Panc1 (cell line): Measurements from ENCODE around the gene CEP104. TPM values are rescaled to one million over a fixed set of nuclear protein-coding genes. Genes with fewer than 3 reads are reported as not detected.
A peak's percentile ranks its signal among the peaks of the same experiment; 100 is the strongest.

ENCODE experiments used
- ATAC-seq: fragments of 200-7000 bp; cut with Tn5 transposase; 2 replicates; pipeline ENCODE4 v1.9.1; 2020; ENCODE audit warnings: mild to moderate bottlenecking, moderate library complexity
- BruUV-seq: library from RNA; stranded (reverse); fragments of 400-500 nt; replicated peaks from 2 replicates; lab custom pipeline; 2021; lab: Mats Ljungman, UMichigan
- CTCF ChIA-PET: fragments of 300-600 bp; sonication (Branson Sonifier 250); formaldehyde crosslinking; loops from one replicate; lab custom pipeline; 2022; ENCODE audit warnings: antibody characterized with exemption; lab: Charles Lee
- POLR2A ChIA-PET: fragments of 300-600 bp; sonication (Branson Sonifier 250); formaldehyde crosslinking; loops from one replicate; lab custom pipeline; 2022; ENCODE audit warnings: antibody characterized with exemption; lab: Charles Lee
- DNase-seq: peaks from one replicate; pipeline ENCODE4 v3.0.0-alpha.2; 2010; ENCODE audit warnings: low read depth, low spot score
- H3K27ac ChIP-seq: 2 replicates; pipeline ENCODE4 v1.5.1; 2011; ENCODE audit warnings: mild to moderate bottlenecking, low read length, inconsistent platforms
- H3K27me3 ChIP-seq: fragments of 200-500 bp; sonication (Bioruptor generic); 2 replicates; pipeline ENCODE4 v1.6.0; 2014; ENCODE audit warnings: low read length, inconsistent platforms; ENCODE audit not compliant: control insufficient read depth, insufficient read depth
- H3K36me3 ChIP-seq: fragments of 200-500 bp; sonication (Bioruptor generic); 2 replicates; pipeline ENCODE4 v1.5.1; 2014; ENCODE audit warnings: inconsistent platforms, mild to moderate bottlenecking, low read length, moderate library complexity; ENCODE audit not compliant: control insufficient read depth, insufficient read depth
- H3K4me1 ChIP-seq: 2 replicates; pipeline ENCODE4 v1.5.1; 2011; ENCODE audit warnings: inconsistent platforms, mild to moderate bottlenecking, low read length, moderate library complexity; ENCODE audit not compliant: control insufficient read depth, insufficient read depth
- H3K4me3 ChIP-seq, 2 experiments: 2 replicates each; pipeline ENCODE4 v1.5.1; 2011 to 2012; ENCODE audit warnings: low read depth in 2 of 2, low read length in 2 of 2, mild to moderate bottlenecking in 2 of 2, inconsistent platforms in 1 of 2, moderate library complexity in 1 of 2
- H3K9me3 ChIP-seq: fragments of 200-500 bp; sonication (Bioruptor generic); 2 replicates; pipeline ENCODE4 v1.5.1; 2014; ENCODE audit warnings: low read depth, mild to moderate bottlenecking, inconsistent platforms, low read length, moderate library complexity; ENCODE audit not compliant: control insufficient read depth, insufficient read depth
- POLR2AphosphoS5 ChIP-seq: IDR thresholded peaks from 2 replicates; pipeline ENCODE4 v1.6.1; 2012; ENCODE audit warnings: mild to moderate bottlenecking, low read depth, low read length, moderate library complexity
- SIN3A ChIP-seq: IDR thresholded peaks from 2 replicates; pipeline ENCODE4 v1.6.1; 2012; ENCODE audit warnings: low read depth, mild to moderate bottlenecking, low read length, moderate library complexity, borderline replicate concordance; ENCODE audit not compliant: insufficient read depth
- TCF7L2 ChIP-seq: IDR thresholded peaks from 2 replicates; pipeline ENCODE4 v1.6.1; 2011; ENCODE audit warnings: mild to moderate bottlenecking, low read depth, low read length, inconsistent platforms
- in situ Hi-C: cut with HindIII; loops from 2 replicates; pipeline ENCODE4 v1.10.0; 2016; ENCODE audit warnings: low sequenced_read_pairs, low pct_unique_long_range_greater_than_20kb
- intact Hi-C: fragments of 100-400 bp; cut with micrococcal nuclease; formaldehyde crosslinking; loops from one replicate; pipeline ENCODE4 v1.10.0; 2022; ENCODE audit not compliant: unreplicated experiment
- total RNA-seq: library from RNA; stranded (reverse); gene quantifications from one replicate; pipeline ENCODE4 v1.2.1, GENCODE V29; 2021; ENCODE audit not compliant: unreplicated experiment
- TF ChIP-seq, protein P1 (sequence below), 2 experiments: IDR thresholded peaks; 2 replicates each; pipeline ENCODE4 v1.6.1; 2011 to 2012; ENCODE audit warnings: low read depth in 2 of 2, control low read depth in 1 of 2, low read length in 1 of 2, mild to moderate bottlenecking in 1 of 2, moderate library complexity in 1 of 2; ENCODE audit not compliant: insufficient read depth in 1 of 2
- TF ChIP-seq, protein P2 (sequence below): fragments of 450-650 bp; IDR thresholded peaks from 2 replicates; pipeline ENCODE4 v1.5.1; 2017; ENCODE audit warnings: mild to moderate bottlenecking

The CEP104 gene
- total RNA-seq, 1 experiment from 2014 or later, result 52.0 TPM

DNA sequence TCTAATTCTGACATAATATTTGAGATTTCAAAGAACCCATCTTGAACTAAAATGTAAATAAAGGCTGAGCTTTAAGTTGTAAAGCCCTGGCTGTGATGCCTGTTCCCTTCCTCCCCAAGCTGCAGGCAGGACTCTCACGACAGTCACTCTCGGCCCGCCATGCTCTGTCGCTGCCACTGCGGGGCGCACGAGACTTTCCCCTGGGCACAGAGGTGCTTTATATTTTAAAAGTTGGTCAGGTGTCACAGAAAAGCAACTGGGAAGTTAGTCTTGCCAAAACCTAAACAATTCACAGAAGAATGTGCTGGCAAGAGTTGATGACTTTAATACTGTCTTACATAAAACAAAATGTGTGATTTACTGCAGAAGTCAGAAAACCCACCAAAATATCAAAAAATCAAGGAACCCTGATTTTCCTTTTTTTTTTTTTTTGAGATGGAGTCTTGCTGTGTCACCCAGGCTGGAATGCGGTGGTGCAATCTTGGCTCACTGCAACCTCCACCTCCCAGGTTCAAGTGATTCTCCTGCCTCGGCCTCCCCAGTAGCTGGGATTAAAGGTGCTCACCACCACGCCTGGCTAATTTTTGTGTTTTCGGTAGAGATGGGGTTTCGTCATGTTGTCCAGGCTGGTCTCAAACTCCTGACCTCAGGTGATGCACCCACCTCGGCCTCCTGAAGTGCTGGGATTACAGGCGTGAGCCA, 71.4 kb downstream of the CEP104 start:
- ATAC-seq (peak; percentile 44; the same call in 1 of the 2 replicates), DNase-seq (no peak)
- TF ChIP-seq SIN3A, result no peak
- no peak for TF ChIP-seq POLR2AphosphoS5
- TF ChIP-seq, protein P1, sequence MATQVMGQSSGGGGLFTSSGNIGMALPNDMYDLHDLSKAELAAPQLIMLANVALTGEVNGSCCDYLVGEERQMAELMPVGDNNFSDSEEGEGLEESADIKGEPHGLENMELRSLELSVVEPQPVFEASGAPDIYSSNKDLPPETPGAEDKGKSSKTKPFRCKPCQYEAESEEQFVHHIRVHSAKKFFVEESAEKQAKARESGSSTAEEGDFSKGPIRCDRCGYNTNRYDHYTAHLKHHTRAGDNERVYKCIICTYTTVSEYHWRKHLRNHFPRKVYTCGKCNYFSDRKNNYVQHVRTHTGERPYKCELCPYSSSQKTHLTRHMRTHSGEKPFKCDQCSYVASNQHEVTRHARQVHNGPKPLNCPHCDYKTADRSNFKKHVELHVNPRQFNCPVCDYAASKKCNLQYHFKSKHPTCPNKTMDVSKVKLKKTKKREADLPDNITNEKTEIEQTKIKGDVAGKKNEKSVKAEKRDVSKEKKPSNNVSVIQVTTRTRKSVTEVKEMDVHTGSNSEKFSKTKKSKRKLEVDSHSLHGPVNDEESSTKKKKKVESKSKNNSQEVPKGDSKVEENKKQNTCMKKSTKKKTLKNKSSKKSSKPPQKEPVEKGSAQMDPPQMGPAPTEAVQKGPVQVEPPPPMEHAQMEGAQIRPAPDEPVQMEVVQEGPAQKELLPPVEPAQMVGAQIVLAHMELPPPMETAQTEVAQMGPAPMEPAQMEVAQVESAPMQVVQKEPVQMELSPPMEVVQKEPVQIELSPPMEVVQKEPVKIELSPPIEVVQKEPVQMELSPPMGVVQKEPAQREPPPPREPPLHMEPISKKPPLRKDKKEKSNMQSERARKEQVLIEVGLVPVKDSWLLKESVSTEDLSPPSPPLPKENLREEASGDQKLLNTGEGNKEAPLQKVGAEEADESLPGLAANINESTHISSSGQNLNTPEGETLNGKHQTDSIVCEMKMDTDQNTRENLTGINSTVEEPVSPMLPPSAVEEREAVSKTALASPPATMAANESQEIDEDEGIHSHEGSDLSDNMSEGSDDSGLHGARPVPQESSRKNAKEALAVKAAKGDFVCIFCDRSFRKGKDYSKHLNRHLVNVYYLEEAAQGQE (IDR thresholded peaks at IDR 0.05; ENCODE audit: insufficient read depth in 1 of 2, low read depth in 2 of 2, low read length in 1 of 2), result no peak
- no peak for TF ChIP-seq TCF7L2
- TF ChIP-seq, protein P2, sequence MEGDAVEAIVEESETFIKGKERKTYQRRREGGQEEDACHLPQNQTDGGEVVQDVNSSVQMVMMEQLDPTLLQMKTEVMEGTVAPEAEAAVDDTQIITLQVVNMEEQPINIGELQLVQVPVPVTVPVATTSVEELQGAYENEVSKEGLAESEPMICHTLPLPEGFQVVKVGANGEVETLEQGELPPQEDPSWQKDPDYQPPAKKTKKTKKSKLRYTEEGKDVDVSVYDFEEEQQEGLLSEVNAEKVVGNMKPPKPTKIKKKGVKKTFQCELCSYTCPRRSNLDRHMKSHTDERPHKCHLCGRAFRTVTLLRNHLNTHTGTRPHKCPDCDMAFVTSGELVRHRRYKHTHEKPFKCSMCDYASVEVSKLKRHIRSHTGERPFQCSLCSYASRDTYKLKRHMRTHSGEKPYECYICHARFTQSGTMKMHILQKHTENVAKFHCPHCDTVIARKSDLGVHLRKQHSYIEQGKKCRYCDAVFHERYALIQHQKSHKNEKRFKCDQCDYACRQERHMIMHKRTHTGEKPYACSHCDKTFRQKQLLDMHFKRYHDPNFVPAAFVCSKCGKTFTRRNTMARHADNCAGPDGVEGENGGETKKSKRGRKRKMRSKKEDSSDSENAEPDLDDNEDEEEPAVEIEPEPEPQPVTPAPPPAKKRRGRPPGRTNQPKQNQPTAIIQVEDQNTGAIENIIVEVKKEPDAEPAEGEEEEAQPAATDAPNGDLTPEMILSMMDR, result no peak; the same call in 1 of the 2 replicates
- no peaks in the 10 kb centered on the region for H3K4me1 ChIP-seq
- H3K9me3 ChIP-seq, result no peaks in the 10 kb centered on the region
- intact Hi-C loops, result no loop called here
- no peak overlapping the region for H3K4me3 ChIP-seq
- H3K36me3 ChIP-seq, result peaks cover 2% of the 10 kb centered on the region; the same call in 1 of the 2 replicates
- H3K27ac ChIP-seq, result no peak overlapping the region
- TSS peak; percentile 52 for BruUV-seq
- POLR2A ChIA-PET, result no interaction called here
- no peaks in the 10 kb centered on the region for H3K27me3 ChIP-seq
- CTCF ChIA-PET, result interaction anchor here (0.7 kb wide), 1 partner anchor 253 kb away, joined by 4 read pairs; no protein-coding TSS in a partner anchor
- in situ Hi-C loops, result no loop called here

GRCh38 chr1:3785045-3785444, 72.0 kb downstream of the CEP104 start:
- H3K36me3 ChIP-seq, result peaks cover 2% of the 10 kb centered on the region; the same call in 1 of the 2 replicates
- no peaks in the 10 kb centered on the region for H3K27me3 ChIP-seq
- H3K27ac ChIP-seq, result no peak overlapping the region
- POLR2A ChIA-PET, result no interaction called here
- TF ChIP-seq POLR2AphosphoS5, result no peak
- TF ChIP-seq TCF7L2, result no peak
- no peak for TF ChIP-seq SIN3A
- TF ChIP-seq, protein P1 (IDR thresholded peaks at IDR 0.05; ENCODE audit: insufficient read depth in 1 of 2, low read depth in 2 of 2, low read length in 1 of 2), result no peak
- TF ChIP-seq, protein P2, result no peak
- no peak for ATAC-seq
- CTCF ChIA-PET, result no interaction called here
- H3K9me3 ChIP-seq, result no peaks in the 10 kb centered on the region
- intact Hi-C loops (no loop called here), in situ Hi-C loops (no loop called here)
- BruUV-seq, result no TSS peak
- DNase-seq, result no peak
- no peak overlapping the region for H3K4me3 ChIP-seq
- no peaks in the 10 kb centered on the region for H3K4me1 ChIP-seq
